NCI-H345 treated with DMSO at 0.1 percent for 48 hours (cell line): ENCODE results near the gene AMY2B.
"Not testable (repeated sequence)": the region's sequence is repeated elsewhere in the genome, so short reads cannot be mapped to it uniquely, and the experiment has no call there.

Experiments used
- DNase-seq: peaks from one replicate; lab custom pipeline; 2025; ENCODE audit not compliant: unreplicated experiment; lab: John Stamatoyannopoulos, UW

AMY2B gene

DNA sequence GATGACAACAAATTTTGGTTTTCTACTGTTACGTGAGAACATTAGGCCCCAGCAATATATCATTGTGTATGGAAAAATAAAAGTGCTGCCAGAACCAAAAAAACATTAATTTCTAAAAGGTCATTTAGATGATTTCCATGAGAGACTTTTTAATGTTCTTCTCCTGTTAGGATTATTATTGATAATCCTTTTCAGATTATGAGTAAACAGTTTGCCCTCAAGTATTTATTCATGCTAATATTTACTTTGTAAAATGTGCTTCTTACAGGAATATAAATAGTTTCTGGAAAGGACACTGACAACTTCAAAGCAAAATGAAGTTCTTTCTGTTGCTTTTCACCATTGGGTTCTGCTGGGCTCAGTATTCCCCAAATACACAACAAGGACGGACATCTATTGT, at the start of gene AMY2B:
AMY2B (plus strand) TSS at position 301 of the 400 bp plus-strand sequence; CDS start at position 315, 14 bp downstream.
- not testable (repeated sequence) for DNase-seq

DNA sequence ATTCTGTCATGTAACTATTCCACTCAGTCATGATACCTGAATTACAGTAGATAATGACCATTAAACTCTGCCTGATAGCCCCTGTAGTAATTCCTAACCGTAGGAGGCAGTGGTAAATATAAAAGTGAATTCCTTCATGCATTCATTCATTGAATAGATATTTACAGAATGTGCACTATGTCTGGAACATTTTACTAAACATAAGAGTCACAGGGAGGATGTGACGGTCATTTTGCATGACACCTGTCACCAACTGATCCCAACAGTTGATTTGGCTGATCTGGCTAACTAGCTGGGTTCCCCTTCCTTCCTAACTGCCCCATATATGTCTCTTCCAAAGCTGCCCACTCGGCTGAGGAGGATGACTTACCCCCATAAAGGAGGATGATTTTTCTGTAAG, 48.0 kb upstream of the AMY2B start:
- DNase-seq = no peak

DNA sequence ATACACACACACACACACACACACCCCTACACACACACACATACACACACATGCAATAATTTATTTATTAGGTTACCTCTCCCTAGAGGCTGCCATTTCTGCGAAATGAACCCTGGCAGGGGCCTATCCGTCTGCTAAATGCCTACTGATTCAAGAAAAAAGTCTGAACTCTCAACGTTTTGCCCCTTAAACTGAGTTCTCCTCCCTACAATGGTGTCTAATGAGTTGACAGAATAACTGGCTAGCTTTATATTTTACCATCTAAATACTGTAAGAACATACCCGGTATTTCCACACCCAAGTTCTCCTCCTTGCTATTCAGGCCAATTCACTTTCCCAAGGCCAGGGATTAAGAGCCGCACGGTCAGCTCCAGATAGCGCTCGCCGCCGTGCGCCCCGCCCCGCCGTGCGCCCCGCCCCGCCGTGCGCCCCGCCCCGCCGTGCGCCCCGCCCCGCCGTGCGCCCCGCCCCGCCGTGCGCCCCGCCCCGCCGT, 46.2 kb upstream of the AMY2B start:
- DNase-seq = peak; percentile 15

GRCh38 chr1:103525607-103526507, 45.5 kb upstream of the AMY2B start, which contains the start of gene RNPC3:
Gene RNPC3 (plus strand): TSS chr1:103525699. CDS start chr1:103526071, 372 bp downstream.
- DNase-seq = peak; percentile 79

DNA sequence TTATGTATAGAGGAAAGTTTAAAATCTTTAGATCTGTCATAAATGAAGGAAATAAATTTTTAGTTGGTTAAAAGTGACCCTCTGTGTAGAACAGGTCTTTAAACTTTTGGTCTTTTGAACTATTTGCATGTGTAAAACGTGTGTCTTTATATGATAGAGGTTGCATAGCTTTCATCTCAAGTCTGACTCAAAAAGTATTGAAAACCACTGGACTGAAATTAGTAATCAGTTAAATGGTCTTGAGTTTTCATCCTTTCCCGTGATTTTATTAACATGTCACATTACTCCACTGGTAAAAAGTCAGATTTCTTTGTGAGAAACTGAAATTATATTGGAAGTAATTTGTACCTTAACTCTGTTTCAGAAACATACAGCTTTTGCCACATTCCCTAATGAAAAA, 44.1 kb upstream of the AMY2B start:
- no peak for DNase-seq

DNA sequence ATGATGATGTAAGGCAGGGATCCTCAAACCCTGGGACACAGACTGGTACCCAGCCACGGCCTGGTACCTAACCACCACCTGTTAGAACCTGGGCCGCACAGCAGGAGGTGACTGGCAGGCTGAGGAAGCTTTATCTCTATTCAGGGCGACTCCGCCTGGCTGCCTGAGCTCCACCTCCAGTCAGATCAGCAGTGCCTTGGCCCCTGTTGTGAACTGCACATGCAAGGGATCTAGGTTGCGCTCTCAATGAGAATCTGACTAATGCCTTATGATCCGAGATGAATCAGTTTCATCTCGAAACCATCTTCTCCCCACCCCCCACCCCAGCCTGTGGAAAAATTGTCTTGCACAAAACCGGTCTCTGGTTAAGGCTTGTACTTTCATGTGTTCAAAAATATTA, 41.6 kb upstream of the AMY2B start:
- DNase-seq = no peak

- no peak for DNase-seq
Measured at GRCh38 chr1:103538226-103538625, 33.2 kb upstream of the AMY2B start.

GRCh38 chr1:103541431-103541830, 30.0 kb upstream of the AMY2B start:
- no peak for DNase-seq

GRCh38 chr1:103546496-103546895, 24.9 kb upstream of the AMY2B start:
- no peak for DNase-seq

- DNase-seq = no peak
Measured at GRCh38 chr1:103547840-103548239, 23.5 kb upstream of the AMY2B start.

- DNase-seq = no peak
Measured at GRCh38 chr1:103560427-103560826, 11.0 kb upstream of the AMY2B start.

DNA sequence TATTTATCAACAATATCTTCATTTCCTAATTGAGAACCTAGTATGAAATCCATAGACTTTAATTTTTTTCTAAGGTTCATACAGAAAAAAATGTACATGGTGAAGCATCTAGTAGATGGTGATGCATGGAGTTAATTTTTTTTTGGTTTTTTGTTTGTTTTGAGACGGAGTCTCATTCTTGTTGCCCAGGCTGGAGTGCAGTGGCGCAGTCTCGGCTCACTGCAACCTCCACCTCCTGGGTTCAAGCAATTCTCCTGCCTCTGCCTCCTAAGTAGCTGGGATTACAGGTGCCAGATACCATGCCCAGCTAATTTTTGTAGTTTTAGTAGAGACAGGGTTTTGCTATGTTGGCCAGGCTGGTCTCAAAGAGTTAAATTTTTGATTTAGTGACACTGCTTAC, 10.3 kb upstream of the AMY2B start:
- DNase-seq = not testable (repeated sequence)

- DNase-seq = no peak
Measured at GRCh38 chr1:103561643-103562395, 9.6 kb upstream of the AMY2B start.

- DNase-seq = no peak
Measured at GRCh38 chr1:103563056-103563455, 8.3 kb upstream of the AMY2B start.

- no peak for DNase-seq
Measured at GRCh38 chr1:103569493-103569892, 1.9 kb upstream of the AMY2B start.

DNA sequence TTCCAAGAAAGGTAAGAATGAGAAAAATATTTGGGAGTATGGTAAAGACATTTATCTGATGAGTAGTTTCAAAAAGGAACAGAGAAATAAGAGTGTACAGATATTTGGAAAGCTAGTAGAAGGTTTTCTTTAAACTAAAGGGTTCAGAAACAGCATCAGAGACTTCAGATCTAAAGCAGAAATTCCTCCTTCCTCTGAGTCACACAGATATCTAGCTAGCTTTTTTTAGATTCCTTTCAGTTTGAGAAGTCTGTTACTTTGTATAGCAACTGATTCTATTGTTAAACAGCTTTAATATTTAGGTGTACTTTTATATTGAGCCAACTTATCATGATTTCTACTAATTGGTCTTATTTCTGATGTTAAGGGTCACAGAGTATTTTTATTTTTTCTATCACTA, 4.7 kb downstream of the AMY2B start:
- no peak for DNase-seq

GRCh38 chr1:103576784-103577183, 5.4 kb downstream of the AMY2B start:
- DNase-seq = not testable (repeated sequence)

DNA sequence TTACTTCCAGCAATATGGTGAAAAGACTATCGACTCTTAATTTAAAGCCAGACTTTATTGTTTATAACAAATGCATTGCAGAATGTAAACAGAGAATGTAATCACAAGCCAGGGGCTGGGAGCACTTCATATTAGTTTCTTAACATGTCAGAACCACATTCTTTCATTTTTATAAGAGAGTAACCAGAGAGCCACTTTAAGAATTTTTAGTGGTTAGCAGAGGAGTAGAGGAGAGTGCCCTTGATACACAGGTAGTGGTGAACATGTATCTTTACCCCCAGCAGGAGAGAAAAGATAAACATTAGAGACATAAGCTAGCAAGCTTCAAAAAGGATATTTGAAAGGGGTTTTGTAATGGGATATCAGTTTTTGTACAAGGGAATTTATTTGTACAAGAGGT, 11.1 kb downstream of the AMY2B start:
- DNase-seq = no peak

GRCh38 chr1:103583887-103584286, 12.5 kb downstream of the AMY2B start:
- no peak for DNase-seq

DNA sequence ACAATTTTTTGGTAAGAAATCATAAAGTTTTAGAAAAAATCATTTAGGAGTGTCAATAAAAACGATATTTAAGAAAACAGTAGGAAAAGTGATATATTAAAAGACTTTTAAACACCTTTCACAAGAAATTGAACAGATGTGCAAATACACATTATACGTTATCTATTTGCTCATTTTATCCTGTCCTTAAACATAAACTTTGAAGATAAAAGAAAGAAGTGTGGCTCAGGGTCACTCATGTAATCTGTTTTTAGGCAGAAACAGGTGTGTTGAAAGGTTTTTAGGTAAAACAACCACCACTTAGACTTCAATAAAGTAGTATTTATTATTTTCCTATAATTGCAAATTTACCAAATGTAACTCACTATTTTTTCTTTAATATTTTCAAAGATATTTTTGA, 13.1 kb downstream of the AMY2B start:
- no peak for DNase-seq

GRCh38 chr1:103602740-103603139, 31.4 kb downstream of the AMY2B start:
- DNase-seq = not testable (repeated sequence)

- DNase-seq = no peak
Measured at GRCh38 chr1:103616362-103616761, 45.0 kb downstream of the AMY2B start.
